Neural progenitor cell (in vitro differentiated cells): ENCODE results near the gene AKAP6.

Source experiments
- EZH2 ChIP-seq: fragments of 200-600 bp; sonication (generic); IDR thresholded peaks from 2 replicates; pipeline ENCODE4 v1.6.1; 2017; ENCODE audit warnings: antibody characterized with exemption, mild to moderate bottlenecking, moderate library complexity
- EZH2phosphoT487 ChIP-seq: fragments of 200-600 bp; sonication (generic); IDR thresholded peaks from 2 replicates; pipeline ENCODE4 v1.6.1; 2017; ENCODE audit warnings: antibody characterized with exemption
- TF ChIP-seq, protein P1 (sequence below): fragments of 200-600 bp; sonication (generic); IDR thresholded peaks from 2 replicates; pipeline ENCODE4 v1.5.1; 2017; ENCODE audit warnings: antibody characterized with exemption, mild to moderate bottlenecking

GRCh38 chr14:32601906-32602305, 272.8 kb downstream of the AKAP6 start:
- TF ChIP-seq, protein P1, sequence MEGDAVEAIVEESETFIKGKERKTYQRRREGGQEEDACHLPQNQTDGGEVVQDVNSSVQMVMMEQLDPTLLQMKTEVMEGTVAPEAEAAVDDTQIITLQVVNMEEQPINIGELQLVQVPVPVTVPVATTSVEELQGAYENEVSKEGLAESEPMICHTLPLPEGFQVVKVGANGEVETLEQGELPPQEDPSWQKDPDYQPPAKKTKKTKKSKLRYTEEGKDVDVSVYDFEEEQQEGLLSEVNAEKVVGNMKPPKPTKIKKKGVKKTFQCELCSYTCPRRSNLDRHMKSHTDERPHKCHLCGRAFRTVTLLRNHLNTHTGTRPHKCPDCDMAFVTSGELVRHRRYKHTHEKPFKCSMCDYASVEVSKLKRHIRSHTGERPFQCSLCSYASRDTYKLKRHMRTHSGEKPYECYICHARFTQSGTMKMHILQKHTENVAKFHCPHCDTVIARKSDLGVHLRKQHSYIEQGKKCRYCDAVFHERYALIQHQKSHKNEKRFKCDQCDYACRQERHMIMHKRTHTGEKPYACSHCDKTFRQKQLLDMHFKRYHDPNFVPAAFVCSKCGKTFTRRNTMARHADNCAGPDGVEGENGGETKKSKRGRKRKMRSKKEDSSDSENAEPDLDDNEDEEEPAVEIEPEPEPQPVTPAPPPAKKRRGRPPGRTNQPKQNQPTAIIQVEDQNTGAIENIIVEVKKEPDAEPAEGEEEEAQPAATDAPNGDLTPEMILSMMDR = no peak
- no peak for TF ChIP-seq EZH2
- TF ChIP-seq EZH2phosphoT487 = no peak
